OCI-LY1 (cell line): ENCODE results near the gene SLC40A1.

Source experiments
- EZH2 ChIP-seq: fragments of 200-600 bp; sonication (generic), shearing (Covaris generic); IDR thresholded peaks from 2 replicates; pipeline ENCODE4 v1.8.0; 2017; ENCODE audit warnings: borderline replicate concordance, mixed run types, mild to moderate bottlenecking, antibody characterized with exemption, low read length, moderate library complexity, mixed read lengths
- TF ChIP-seq, protein P1 (sequence below): fragments of 200-600 bp; sonication (generic), shearing (Covaris generic); IDR thresholded peaks from 2 replicates; pipeline ENCODE4 v1.5.1; 2017; ENCODE audit warnings: mild to moderate bottlenecking, antibody characterized with exemption, low read length, moderate library complexity, mixed read lengths

DNA sequence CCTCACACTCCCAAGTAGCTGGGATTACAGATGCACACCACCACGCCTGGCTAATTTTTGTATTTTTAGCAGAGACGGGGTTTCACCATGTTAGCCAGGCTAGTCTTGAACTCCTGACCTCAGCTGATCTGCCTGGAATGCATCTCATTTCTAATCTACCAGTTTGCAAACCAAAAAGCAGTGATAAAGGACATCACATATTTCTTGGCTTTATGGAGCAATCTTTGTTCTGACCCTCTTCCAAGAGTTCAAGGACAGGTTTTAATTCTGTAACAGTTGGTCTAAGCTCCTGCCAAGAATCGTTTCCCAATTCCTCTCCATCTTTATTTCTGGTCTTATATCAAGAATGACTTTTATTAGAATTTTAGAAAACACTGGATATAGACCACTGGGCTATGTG lies 67.7 kb downstream of the SLC40A1 start:
- TF ChIP-seq, protein P1, sequence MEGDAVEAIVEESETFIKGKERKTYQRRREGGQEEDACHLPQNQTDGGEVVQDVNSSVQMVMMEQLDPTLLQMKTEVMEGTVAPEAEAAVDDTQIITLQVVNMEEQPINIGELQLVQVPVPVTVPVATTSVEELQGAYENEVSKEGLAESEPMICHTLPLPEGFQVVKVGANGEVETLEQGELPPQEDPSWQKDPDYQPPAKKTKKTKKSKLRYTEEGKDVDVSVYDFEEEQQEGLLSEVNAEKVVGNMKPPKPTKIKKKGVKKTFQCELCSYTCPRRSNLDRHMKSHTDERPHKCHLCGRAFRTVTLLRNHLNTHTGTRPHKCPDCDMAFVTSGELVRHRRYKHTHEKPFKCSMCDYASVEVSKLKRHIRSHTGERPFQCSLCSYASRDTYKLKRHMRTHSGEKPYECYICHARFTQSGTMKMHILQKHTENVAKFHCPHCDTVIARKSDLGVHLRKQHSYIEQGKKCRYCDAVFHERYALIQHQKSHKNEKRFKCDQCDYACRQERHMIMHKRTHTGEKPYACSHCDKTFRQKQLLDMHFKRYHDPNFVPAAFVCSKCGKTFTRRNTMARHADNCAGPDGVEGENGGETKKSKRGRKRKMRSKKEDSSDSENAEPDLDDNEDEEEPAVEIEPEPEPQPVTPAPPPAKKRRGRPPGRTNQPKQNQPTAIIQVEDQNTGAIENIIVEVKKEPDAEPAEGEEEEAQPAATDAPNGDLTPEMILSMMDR, result no peak
- no peak for TF ChIP-seq EZH2
